IMR-90 (cell line): Measurements from ENCODE around the gene ZNF853. TPM values are rescaled to one million over a fixed set of nuclear protein-coding genes. Genes with fewer than 3 reads are reported as not detected.

Experiments
- ATAC-seq: fragments of 200-7000 bp; cut with Tn5 transposase; 2 replicates; pipeline ENCODE4 v1.9.1; 2020; ENCODE audit warnings: low read depth, mild to moderate bottlenecking, moderate library complexity
- BruUV-seq: library from RNA; stranded (reverse); fragments of 400-500 nt; replicated peaks from 2 replicates; lab custom pipeline; 2021; lab: Mats Ljungman, UMichigan
- CTCF ChIA-PET: fragments of 300-600 bp; formaldehyde crosslinking; extraction: SDS; loops from one replicate; lab custom pipeline; 2021; ENCODE audit warnings: antibody characterized with exemption; lab: Yijun Ruan, JAX
- POLR2A ChIA-PET: fragments of 300-600 bp; sonication (Branson Sonifier 250); formaldehyde crosslinking; loops from one replicate; lab custom pipeline; 2022; ENCODE audit warnings: antibody characterized with exemption; ENCODE audit not compliant: unreplicated experiment; lab: Charles Lee
- DNase-seq: peaks from one replicate; pipeline ENCODE4 v3.0.0; 2013
- H2AFZ ChIP-seq: replicated peaks from 2 replicates; pipeline ENCODE3; 2013; ENCODE audit warnings: low read length, mild to moderate bottlenecking; ENCODE audit not compliant: poor library complexity
- H2AK5ac ChIP-seq: 2 replicates; pipeline ENCODE4 v1.6.1; 2013; ENCODE audit warnings: low read depth, low read length, inconsistent platforms
- H2AK9ac ChIP-seq: replicated peaks from 2 replicates; pipeline ENCODE3; 2013; ENCODE audit warnings: mild to moderate bottlenecking, low read depth, low read length, moderate library complexity; ENCODE audit not compliant: poor library complexity
- H2BK120ac ChIP-seq: 2 replicates; pipeline ENCODE4 v1.6.1; 2013; ENCODE audit warnings: low read depth, low read length, inconsistent platforms
- H2BK15ac ChIP-seq: 3 replicates; pipeline ENCODE4 v1.6.1; 2013; ENCODE audit warnings: low read depth, low read length, inconsistent platforms
- H2BK20ac ChIP-seq: 2 replicates; pipeline ENCODE4 v1.6.1; 2013; ENCODE audit warnings: low read depth, mild to moderate bottlenecking, inconsistent platforms, low read length, moderate library complexity
- H2BK5ac ChIP-seq: 2 replicates; pipeline ENCODE4 v1.6.1; 2013; ENCODE audit warnings: mild to moderate bottlenecking, low read depth, low read length, inconsistent platforms; ENCODE audit not compliant: poor library complexity, severe bottlenecking
- H3K14ac ChIP-seq: replicated peaks from 2 replicates; pipeline ENCODE4 v1.6.1; 2013; ENCODE audit warnings: low read depth, low read length, inconsistent platforms
- H3K18ac ChIP-seq: 2 replicates; pipeline ENCODE4 v1.6.1; 2013; ENCODE audit warnings: low read depth, low read length, control low read depth
- H3K23ac ChIP-seq: 2 replicates; pipeline ENCODE4 v1.6.1; 2013; ENCODE audit warnings: low read depth, low read length, inconsistent platforms
- H3K27ac ChIP-seq: 2 replicates; pipeline ENCODE4 v1.5.1; 2013; ENCODE audit warnings: mild to moderate bottlenecking, control low read depth, low read length; ENCODE audit not compliant: insufficient read depth
- H3K27me3 ChIP-seq: 2 replicates; pipeline ENCODE4 v1.6.1; 2013; ENCODE audit warnings: low read length; ENCODE audit not compliant: control insufficient read depth, insufficient read depth
- H3K36me3 ChIP-seq: 2 replicates; pipeline ENCODE4 v1.6.1; 2013; ENCODE audit warnings: low read length, mixed read lengths; ENCODE audit not compliant: control insufficient read depth, insufficient read depth
- H3K4ac ChIP-seq: 2 replicates; pipeline ENCODE4 v1.6.1; 2013; ENCODE audit warnings: low read depth, low read length, inconsistent platforms
- H3K4me1 ChIP-seq: 2 replicates; pipeline ENCODE4 v1.6.1; 2013; ENCODE audit warnings: low read length, mixed read lengths; ENCODE audit not compliant: control insufficient read depth, insufficient read depth
- H3K4me2 ChIP-seq: 2 replicates; pipeline ENCODE4 v1.6.1; 2013; ENCODE audit warnings: low read depth, mild to moderate bottlenecking, control low read depth, low read length, moderate library complexity
- H3K4me3 ChIP-seq: 2 replicates; pipeline ENCODE4 v1.5.1; 2013; ENCODE audit warnings: low read depth, mild to moderate bottlenecking, control low read depth, low read length, moderate library complexity; ENCODE audit not compliant: insufficient read depth
- H3K56ac ChIP-seq: 2 replicates; pipeline ENCODE4 v1.6.1; 2013; ENCODE audit warnings: low read length, inconsistent platforms; ENCODE audit not compliant: insufficient read depth; ENCODE audit errors: extremely low read depth
- H3K79me1 ChIP-seq, 2 experiments: 2 replicates each; pipeline ENCODE4 v1.6.1; 2013; ENCODE audit warnings: low read length in 2 of 2, inconsistent platforms in 1 of 2, low read depth in 1 of 2
- H3K9ac ChIP-seq: 2 replicates; pipeline ENCODE4 v1.6.1; 2013; ENCODE audit warnings: low read depth, low read length, control low read depth
- H3K9me1 ChIP-seq: 2 replicates; pipeline ENCODE4 v1.6.1; 2013; ENCODE audit warnings: low read length, inconsistent platforms; ENCODE audit not compliant: insufficient read depth
- H3K9me3 ChIP-seq: 2 replicates; pipeline ENCODE4 v1.6.1; 2013; ENCODE audit warnings: low read length; ENCODE audit not compliant: control insufficient read depth, insufficient read depth
- H4K20me1 ChIP-seq: 2 replicates; pipeline ENCODE4 v1.6.1; 2013; ENCODE audit warnings: low read length, inconsistent platforms; ENCODE audit not compliant: insufficient read depth
- H4K5ac ChIP-seq: 2 replicates; pipeline ENCODE4 v1.6.1; 2013; ENCODE audit warnings: mild to moderate bottlenecking, low read depth, low read length, control low read depth
- H4K8ac ChIP-seq, 2 experiments: 2 replicates each; pipeline ENCODE4 v1.6.1; 2013; ENCODE audit warnings: low read depth in 2 of 2, low read length in 2 of 2, control low read depth in 1 of 2, inconsistent platforms in 1 of 2
- H4K91ac ChIP-seq: 2 replicates; pipeline ENCODE4 v1.6.1; 2013; ENCODE audit warnings: low read depth, low read length, inconsistent platforms; ENCODE audit not compliant: insufficient read depth
- BHLHE40 ChIP-seq: fragments of 150-350 bp; IDR thresholded peaks from 2 replicates; pipeline ENCODE4 v1.6.1; 2016; ENCODE audit warnings: mild to moderate bottlenecking, low read depth, low read length
- ELK1 ChIP-seq: fragments of 150-350 bp; IDR thresholded peaks from 2 replicates; pipeline ENCODE4 v1.6.1; 2016; ENCODE audit warnings: low read depth, mild to moderate bottlenecking, low read length, moderate library complexity, borderline replicate concordance
- FOS ChIP-seq: fragments of 150-350 bp; IDR thresholded peaks from 2 replicates; pipeline ENCODE4 v1.6.1; 2016; ENCODE audit warnings: low read depth, low read length
- MAZ ChIP-seq: IDR thresholded peaks from 2 replicates; pipeline ENCODE4 v1.6.1; 2012; ENCODE audit warnings: low read depth, mild to moderate bottlenecking, low read length, improper control_type of control experiment, moderate library complexity, borderline replicate concordance
- MXI1 ChIP-seq: IDR thresholded peaks from 2 replicates; pipeline ENCODE4 v1.6.1; 2012; ENCODE audit warnings: low read depth, mild to moderate bottlenecking, low read length, moderate library complexity, borderline replicate concordance
- NFE2L2 ChIP-seq: fragments of 150-350 bp; IDR thresholded peaks from 2 replicates; pipeline ENCODE4 v1.6.1; 2016; ENCODE audit warnings: low read depth, mild to moderate bottlenecking, low read length
- RAD21 ChIP-seq: IDR thresholded peaks from 2 replicates; pipeline ENCODE4 v1.6.1; 2012; ENCODE audit warnings: low read length, improper control_type of control experiment
- RCOR1 ChIP-seq: IDR thresholded peaks from 2 replicates; pipeline ENCODE4 v1.6.1; 2012; ENCODE audit warnings: mild to moderate bottlenecking, low read length, improper control_type of control experiment; ENCODE audit not compliant: insufficient replicate concordance
- RFX5 ChIP-seq: IDR thresholded peaks from 2 replicates; pipeline ENCODE4 v1.8.0; 2012; ENCODE audit warnings: low read depth, mild to moderate bottlenecking, low read length, moderate library complexity
- SMC3 ChIP-seq: fragments of 150-350 bp; IDR thresholded peaks from 2 replicates; pipeline ENCODE4 v1.6.1; 2016; ENCODE audit warnings: low read depth, mild to moderate bottlenecking, antibody characterized with exemption, low read length, moderate library complexity
- USF2 ChIP-seq: fragments of 150-350 bp; IDR thresholded peaks from 2 replicates; pipeline ENCODE4 v1.6.1; 2017; ENCODE audit warnings: mild to moderate bottlenecking, antibody characterized with exemption, low read length, low read depth
- WGBS, 2 experiments: methylation state at CpG; one replicate each; pipeline versions ENCODE4 v1.1.5 to v1.1.7; 2013; ENCODE audit warnings: missing lambda C conversion rate in 2 of 2; ENCODE audit not compliant: insufficient read length in 1 of 2; ENCODE audit errors: extremely low coverage in 2 of 2; 5-methylcytosine and 5-hydroxymethylcytosine counted together
- dilution Hi-C: fragments of 300-500 bp; cut with HindIII; formaldehyde crosslinking; loops from one replicate; pipeline ENCODE4 v1.14.3; 2018; ENCODE audit warnings: low sequenced_read_pairs; ENCODE audit not compliant: unreplicated experiment
- in situ Hi-C: fragments of 300-500 bp; cut with MboI; formaldehyde crosslinking; loops from 3 replicates; pipeline ENCODE4 v1.14.3; 2019; ENCODE audit warnings: low sequenced_read_pairs, inconsistent platforms, mixed read lengths
- intact Hi-C: fragments of 100-400 bp; cut with micrococcal nuclease; formaldehyde crosslinking; loops from 2 replicates; pipeline ENCODE4 v1.10.0; 2022
- polyA plus RNA-seq, 3 experiments: library from polyadenylated mRNA; depleted of rRNA; stranded (reverse); fragments of >200 nt; gene quantifications; 2 replicates each; pipeline ENCODE4 v1.2.3, GENCODE V29; 2012; ENCODE audit warnings: low replicate concordance in 1 of 3
- total RNA-seq: library from RNA; depleted of rRNA; stranded (reverse); fragments of >200 nt; gene quantifications from 2 replicates; pipeline ENCODE4 v1.2.3, GENCODE V29; 2012

ZNF853 gene
- total and polyA plus RNA-seq, 2 of the 4 experiments (the other 2 are of a cell fraction): 3.4 TPM

- no peak for TF ChIP-seq NFE2L2
- no peak for TF ChIP-seq ELK1
- no peak for TF ChIP-seq SMC3
- TF ChIP-seq RCOR1: no peak
- TF ChIP-seq USF2: no peak
- no peak for TF ChIP-seq MAZ
- TF ChIP-seq RAD21: no peak
- no peak for TF ChIP-seq RFX5
- TF ChIP-seq FOS: no peak
- TF ChIP-seq BHLHE40: no peak
- no peak for TF ChIP-seq MXI1
- Histone ChIP-seq H4K91ac (no peak overlapping the region), H3K9ac (no peak overlapping the region), H3K18ac (no peak overlapping the region), H3K4me2 (no peak overlapping the region), H2BK15ac (no peak overlapping the region), H3K9me3 (no peaks in the 10 kb centered on the region), H2AK9ac (no peak overlapping the region), H2BK20ac (no peak overlapping the region), H2BK5ac (no peak overlapping the region), H3K9me1 (no peaks in the 10 kb centered on the region), H3K27ac (no peak overlapping the region), H3K23ac (no peak overlapping the region), H3K4me1 (no peaks in the 10 kb centered on the region), H3K4me3 (no peak overlapping the region), H4K5ac (no peak overlapping the region), H2AFZ (no peak overlapping the region), H4K8ac (no peak overlapping the region), H3K27me3 (no peaks in the 10 kb centered on the region), H3K36me3 (peaks cover 16% of the 10 kb centered on the region), H3K56ac (no peak overlapping the region), H4K20me1 (no peaks in the 10 kb centered on the region), H2AK5ac (no peak overlapping the region), H3K14ac (no peak overlapping the region), H3K4ac (no peak overlapping the region), H3K79me1 (no peaks in the 10 kb centered on the region), H2BK120ac (no peak overlapping the region)
- ChIA-PET POLR2A (no interaction called here), CTCF (interaction anchor here (0.6 kb wide), 1 partner anchor 1098 kb away, joined by 3 read pairs; no protein-coding TSS in a partner anchor)
- no TSS peak for BruUV-seq
- WGBS, 2 experiments: 92% methylated on average over 17 of the region's 20 CpGs; no CpG with 5 or more reads in 1 of the 2 experiments
- in situ Hi-C loops (no loop called here), intact Hi-C loops (no loop called here), dilution Hi-C loops (no loop called here)
- ATAC-seq (no peak), DNase-seq (no peak)
Measured at GRCh38 chr7:6621195-6622133, 6.1 kb downstream of the ZNF853 start.
